ENCODE measurements around the gene EPOP. TPM values are rescaled to one million over a fixed set of nuclear protein-coding genes. Genes with fewer than 3 reads are reported as not detected.

EPOP gene
- total and polyA plus RNA-seq, 2 experiments from 2014 or later = 2.0 to 13.4 TPM

DNA sequence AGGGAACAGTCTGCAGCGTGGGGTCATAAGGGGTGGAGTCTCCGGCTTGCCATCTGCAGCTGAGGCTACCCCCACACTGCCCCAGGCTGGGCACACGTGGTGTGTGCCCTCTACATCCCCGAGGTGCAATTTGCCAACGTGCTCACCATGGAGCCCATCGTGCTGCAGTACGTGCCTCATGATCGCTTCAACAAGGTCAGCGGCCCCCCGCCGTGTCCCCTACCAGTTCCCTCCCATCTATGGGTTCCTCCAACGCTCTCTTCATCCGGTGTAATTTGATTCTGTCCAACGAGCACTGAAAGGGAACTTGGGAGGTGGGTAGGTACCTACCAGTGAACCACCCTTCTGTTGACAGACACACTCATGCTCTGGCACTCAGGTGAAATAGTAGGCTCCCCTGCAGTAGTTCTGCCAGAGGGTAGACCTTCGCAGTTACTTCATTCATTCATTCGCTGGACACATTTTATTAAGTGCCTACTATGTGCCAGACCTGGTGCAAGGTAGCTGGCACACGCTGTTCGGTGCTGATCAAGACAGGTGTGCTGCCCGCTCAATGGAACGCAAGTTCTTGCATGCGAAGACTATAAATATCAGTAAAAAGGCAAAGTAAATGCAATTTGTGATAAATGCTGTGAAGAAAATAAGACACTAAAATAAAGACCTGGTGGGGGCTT, 33.1 kb upstream of the EPOP start:
- TF ChIP-seq, protein P1, sequence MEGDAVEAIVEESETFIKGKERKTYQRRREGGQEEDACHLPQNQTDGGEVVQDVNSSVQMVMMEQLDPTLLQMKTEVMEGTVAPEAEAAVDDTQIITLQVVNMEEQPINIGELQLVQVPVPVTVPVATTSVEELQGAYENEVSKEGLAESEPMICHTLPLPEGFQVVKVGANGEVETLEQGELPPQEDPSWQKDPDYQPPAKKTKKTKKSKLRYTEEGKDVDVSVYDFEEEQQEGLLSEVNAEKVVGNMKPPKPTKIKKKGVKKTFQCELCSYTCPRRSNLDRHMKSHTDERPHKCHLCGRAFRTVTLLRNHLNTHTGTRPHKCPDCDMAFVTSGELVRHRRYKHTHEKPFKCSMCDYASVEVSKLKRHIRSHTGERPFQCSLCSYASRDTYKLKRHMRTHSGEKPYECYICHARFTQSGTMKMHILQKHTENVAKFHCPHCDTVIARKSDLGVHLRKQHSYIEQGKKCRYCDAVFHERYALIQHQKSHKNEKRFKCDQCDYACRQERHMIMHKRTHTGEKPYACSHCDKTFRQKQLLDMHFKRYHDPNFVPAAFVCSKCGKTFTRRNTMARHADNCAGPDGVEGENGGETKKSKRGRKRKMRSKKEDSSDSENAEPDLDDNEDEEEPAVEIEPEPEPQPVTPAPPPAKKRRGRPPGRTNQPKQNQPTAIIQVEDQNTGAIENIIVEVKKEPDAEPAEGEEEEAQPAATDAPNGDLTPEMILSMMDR (IDR thresholded peaks at IDR 0.05; ENCODE audit: low read depth, low read length) = no peak
- Histone ChIP-seq H3K36me3 (no peaks in the 10 kb centered on the region), H3K9me3 (ENCODE audit: low read depth) (no peaks in the 10 kb centered on the region), H3K4me3 (no peak overlapping the region), H3K27ac (no peak overlapping the region), H3K4me1 (ENCODE audit: low read depth) (peaks cover 17% of the 10 kb centered on the region), H3K27me3 (peaks cover 4% of the 10 kb centered on the region)
- no peak for DNase-seq (ENCODE audit: low read depth in 1 of 2, low spot score in 1 of 2)

DNA sequence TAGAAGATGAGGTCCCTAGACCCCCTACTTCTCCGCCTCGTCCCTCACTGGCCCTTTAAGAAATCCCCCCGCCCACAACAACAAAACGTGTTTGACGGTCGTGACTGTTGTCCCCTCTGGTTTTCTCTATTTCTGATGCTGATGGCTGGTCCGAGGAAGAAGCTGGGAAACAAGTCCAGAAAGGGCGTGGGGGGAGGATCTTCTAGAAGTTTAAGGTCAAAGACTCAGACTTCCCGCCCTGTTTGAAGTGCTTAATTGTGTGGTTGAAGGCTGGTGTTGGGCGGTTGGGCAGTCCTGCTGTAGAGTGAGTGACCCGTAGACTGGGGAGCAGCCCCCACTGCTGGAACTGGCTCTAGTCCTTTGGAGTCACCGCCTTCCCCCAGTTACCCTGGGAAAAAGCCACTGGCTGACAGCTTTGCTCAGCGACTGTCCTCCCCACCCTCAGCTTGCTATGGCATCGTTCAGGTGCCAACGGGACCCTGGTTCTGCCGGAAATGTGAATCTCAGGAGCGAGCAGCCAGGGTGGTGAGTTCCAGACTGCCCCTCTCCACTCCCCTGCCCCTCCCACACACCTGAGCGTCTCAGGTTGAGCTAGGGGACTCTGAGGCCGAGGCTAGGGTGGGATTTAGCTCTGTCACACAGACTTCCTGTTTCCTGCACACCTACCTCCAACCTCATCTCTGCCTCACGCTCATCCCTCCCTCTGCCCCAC, 31.9 kb upstream of the EPOP start:
- H3K4me1 ChIP-seq (ENCODE audit: low read depth) = peaks cover 8% of the 10 kb centered on the region
- peak overlapping the region; percentile 95 for H3K4me3 ChIP-seq
- TF ChIP-seq, protein P1 (IDR thresholded peaks at IDR 0.05; ENCODE audit: low read depth, low read length) = no peak
- H3K9me3 ChIP-seq (ENCODE audit: low read depth) = no peaks in the 10 kb centered on the region
- H3K36me3 ChIP-seq = no peaks in the 10 kb centered on the region
- DNase-seq (ENCODE audit: low read depth in 1 of 2, low spot score in 1 of 2) = peak in 1 of 2 donors; percentile 19
- peaks cover 4% of the 10 kb centered on the region for H3K27me3 ChIP-seq
- H3K27ac ChIP-seq = no peak overlapping the region

DNA sequence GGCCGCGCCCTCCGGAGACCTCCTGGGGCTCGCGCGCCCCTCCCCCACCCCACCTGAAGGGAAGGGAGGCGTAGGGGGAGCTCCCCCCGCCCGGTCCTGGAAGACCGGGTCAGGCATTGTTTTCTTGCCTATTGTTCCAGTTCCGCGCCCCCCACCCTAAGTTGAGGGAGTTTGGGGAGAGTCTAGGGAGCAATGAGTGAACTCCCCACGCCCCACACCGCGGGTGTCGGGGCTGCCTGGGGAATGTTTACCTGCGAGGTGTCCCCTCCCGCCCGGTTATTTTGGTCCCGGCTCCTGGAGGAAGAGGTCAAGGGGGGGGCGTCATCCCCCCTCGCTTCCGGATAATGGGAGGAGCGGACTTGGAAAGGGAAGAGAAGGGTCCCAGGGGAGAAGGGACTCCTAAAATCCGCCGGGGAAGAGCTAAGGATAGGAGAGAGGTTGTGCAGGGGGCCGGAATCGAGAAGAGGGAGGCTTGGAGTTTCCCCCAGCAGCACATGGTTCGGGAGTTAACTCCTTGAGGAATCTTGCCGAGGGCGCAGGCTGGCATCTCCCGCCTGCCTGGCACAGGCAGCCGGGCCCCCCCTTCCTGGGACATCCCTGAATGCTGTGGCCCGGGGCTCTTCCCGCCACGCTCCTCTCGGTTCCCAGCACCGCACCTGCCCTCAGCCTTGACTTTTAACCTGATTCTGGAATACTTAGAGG, 31.2 kb upstream of the EPOP start:
- peaks cover 5% of the 10 kb centered on the region for H3K4me1 ChIP-seq (ENCODE audit: low read depth)
- peaks cover 11% of the 10 kb centered on the region for H3K27me3 ChIP-seq
- no peaks in the 10 kb centered on the region for H3K9me3 ChIP-seq (ENCODE audit: low read depth)
- peak overlapping the region; percentile 75 for H3K27ac ChIP-seq
- H3K4me3 ChIP-seq = peak overlapping the region; percentile 95
- TF ChIP-seq, protein P1 (IDR thresholded peaks at IDR 0.05; ENCODE audit: low read depth, low read length) = no peak
- H3K36me3 ChIP-seq = no peaks in the 10 kb centered on the region
- peak; percentile 43 to 53 for DNase-seq (ENCODE audit: low read depth in 1 of 2, low spot score in 1 of 2)

DNA sequence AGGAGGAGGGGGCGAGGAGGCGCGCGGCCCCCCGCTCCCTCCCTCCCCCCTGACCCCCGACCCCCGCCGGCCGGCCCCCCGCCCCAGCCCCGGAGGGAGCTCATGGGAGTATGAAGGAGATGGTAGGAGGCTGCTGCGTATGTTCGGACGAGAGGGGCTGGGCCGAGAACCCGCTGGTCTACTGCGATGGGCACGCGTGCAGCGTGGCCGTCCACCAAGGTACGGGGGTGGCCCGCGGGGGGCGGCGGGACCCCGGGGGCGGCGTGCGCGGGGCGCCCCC, 30.7 kb upstream of the EPOP start:
- H3K4me1 ChIP-seq (ENCODE audit: low read depth) = peaks cover 4% of the 10 kb centered on the region
- peak overlapping the region; percentile 75 for H3K27ac ChIP-seq
- no peaks in the 10 kb centered on the region for H3K9me3 ChIP-seq (ENCODE audit: low read depth)
- peaks cover 15% of the 10 kb centered on the region for H3K27me3 ChIP-seq
- no peak for DNase-seq (ENCODE audit: low read depth in 1 of 2, low spot score in 1 of 2)
- TF ChIP-seq, protein P1 (IDR thresholded peaks at IDR 0.05; ENCODE audit: low read depth, low read length) = no peak
- H3K4me3 ChIP-seq = peak overlapping the region; percentile 95
- no peaks in the 10 kb centered on the region for H3K36me3 ChIP-seq

DNA sequence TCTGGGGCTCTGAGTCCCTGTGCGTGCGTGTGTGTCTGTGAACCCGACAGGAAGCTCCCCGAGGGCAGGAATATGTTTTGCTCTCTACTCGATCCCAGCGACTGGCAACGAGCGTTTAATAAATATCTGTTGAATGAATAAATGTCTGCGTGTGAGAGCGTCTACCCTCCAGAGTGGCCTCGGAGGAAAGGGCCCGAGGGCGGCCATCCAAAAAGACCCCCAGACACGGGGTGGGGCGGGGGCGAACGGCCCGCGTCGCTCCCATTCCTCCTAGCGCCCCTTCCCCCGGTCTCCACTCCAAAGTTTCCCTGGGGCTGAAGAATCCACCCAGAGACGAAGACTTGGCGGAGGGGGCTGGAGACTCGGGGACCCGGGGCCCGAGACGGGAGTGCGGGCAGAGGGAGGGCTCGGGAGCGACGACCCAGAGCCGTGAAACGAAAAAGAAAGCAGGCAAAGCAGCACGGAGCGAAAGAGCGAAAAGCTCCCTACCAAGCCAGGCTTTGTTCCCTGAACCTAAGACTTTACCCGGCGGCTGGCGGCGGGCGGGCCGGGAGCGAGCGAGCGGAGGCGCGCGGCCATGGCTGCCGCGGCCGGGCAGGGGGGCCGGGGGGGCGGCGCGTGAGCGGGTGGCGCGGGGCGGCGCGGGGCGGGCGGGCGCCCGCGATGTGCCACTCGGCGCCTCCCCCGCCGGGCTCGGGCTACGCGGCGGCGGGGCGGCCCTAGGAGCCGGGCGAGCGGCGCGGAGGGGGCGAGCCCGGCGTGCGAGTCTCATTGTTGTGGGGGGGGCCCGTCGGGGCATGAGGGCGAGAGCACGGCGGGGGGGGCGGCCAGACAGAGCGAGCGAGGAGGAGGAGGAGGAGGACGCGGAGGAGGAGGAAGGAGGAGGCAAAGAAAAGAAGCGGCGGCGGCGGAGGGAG, 30.1 kb upstream of the EPOP start, which contains the start of gene MLLT6:
MLLT6 (plus strand) TSS at position 668 of the 917 bp plus-strand sequence. CDS start 360 bp downstream, outside the sequence.
- H3K27me3 ChIP-seq = peaks cover 20% of the 10 kb centered on the region
- peaks cover 4% of the 10 kb centered on the region for H3K4me1 ChIP-seq (ENCODE audit: low read depth)
- H3K36me3 ChIP-seq = no peaks in the 10 kb centered on the region
- no peaks in the 10 kb centered on the region for H3K9me3 ChIP-seq (ENCODE audit: low read depth)
- TF ChIP-seq, protein P1 (IDR thresholded peaks at IDR 0.05; ENCODE audit: low read depth, low read length) = no peak
- H3K4me3 ChIP-seq = peak within 1 kb of the TSS; percentile 95
- DNase-seq (ENCODE audit: low read depth in 1 of 2, low spot score in 1 of 2) = peak; percentile 79 to 84
- H3K27ac ChIP-seq = peak within 1 kb of the TSS; percentile 87

Data from cardiac muscle cell (in vitro differentiated cells and primary cell).